ENCODE data around the gene HENMT1.

GRCh38 chr1:108600504-108600903 lies 60.4 kb downstream of the HENMT1 start:
- TF ChIP-seq CTCF (IDR thresholded peaks at IDR 0.05): no peak
- TF ChIP-seq POLR2A (IDR thresholded peaks at IDR 0.05): no peak

Measured in transverse colon (tissue), 3 donors.